Measurements from ENCODE around the gene RNF148. TPM values are rescaled to one million over a fixed set of nuclear protein-coding genes. Genes with fewer than 3 reads are reported as not detected.

Gene RNF148
- total RNA-seq = 1 to 10 TPM in 2 of 4 donors, under 1 TPM in 1, not detected in 1; 0.87 to 2.1 (median 1.5) TPM

- no peaks in the 10 kb centered on the region for H3K4me1 ChIP-seq
- WGBS, 2 donors = 73 to 81% methylated on average over 1 of the region's 1 CpG
- H3K4me3 ChIP-seq = no peak within 1 kb of the TSS
- no peaks in the 10 kb centered on the region for H3K36me3 ChIP-seq
- no peaks in the 10 kb centered on the region for H3K9me3 ChIP-seq
- no peak for TF ChIP-seq EP300 (IDR thresholded peaks at IDR 0.05)
- TF ChIP-seq CTCF (IDR thresholded peaks at IDR 0.05) = no peak
- no peak for TF ChIP-seq POLR2A (IDR thresholded peaks at IDR 0.05)
- H3K27me3 ChIP-seq = no peaks in the 10 kb centered on the region
- no peak for DNase-seq (ENCODE audit: low spot score in 2 of 2)
- no peak within 1 kb of the TSS for H3K27ac ChIP-seq
Measured at GRCh38 chr7:122702872-122703510, at the start of gene RNF148. Gene RNF148 (minus strand): TSS chr7:122702922. CDS start chr7:122702750, 172 bp downstream.

GRCh38 chr7:122750389-122750788 is 47.7 kb upstream of the RNF148 start:
- Histone ChIP-seq H3K4me1 (no peaks in the 10 kb centered on the region), H3K9me3 (no peaks in the 10 kb centered on the region), H3K27me3 (no peaks in the 10 kb centered on the region), H3K27ac (no peak overlapping the region), H3K36me3 (no peaks in the 10 kb centered on the region), H3K4me3 (no peak overlapping the region)
- 83 to 92% methylated on average over 2 of the region's 2 CpGs for WGBS, 2 donors
- DNase-seq (ENCODE audit: low spot score in 2 of 2) = no peak
- TF ChIP-seq EP300 (IDR thresholded peaks at IDR 0.05) (no peak), POLR2A (IDR thresholded peaks at IDR 0.05) (no peak), CTCF (IDR thresholded peaks at IDR 0.05) (no peak)

- no peak overlapping the region for H3K27ac ChIP-seq
- WGBS, 2 donors = 47 to 56% methylated on average over 2 of the region's 2 CpGs
- no peaks in the 10 kb centered on the region for H3K36me3 ChIP-seq
- TF ChIP-seq POLR2A (IDR thresholded peaks at IDR 0.05) (no peak), EP300 (IDR thresholded peaks at IDR 0.05) (no peak), CTCF (IDR thresholded peaks at IDR 0.05) (no peak)
- DNase-seq (ENCODE audit: low spot score in 2 of 2) = no peak
- no peaks in the 10 kb centered on the region for H3K4me1 ChIP-seq
- no peaks in the 10 kb centered on the region for H3K9me3 ChIP-seq
- no peak overlapping the region for H3K4me3 ChIP-seq
- H3K27me3 ChIP-seq = no peaks in the 10 kb centered on the region
Measured at GRCh38 chr7:122748195-122748594, 45.5 kb upstream of the RNF148 start.

GRCh38 chr7:122746948-122747347 is 44.2 kb upstream of the RNF148 start:
- Histone ChIP-seq H3K36me3 (no peaks in the 10 kb centered on the region), H3K27me3 (no peaks in the 10 kb centered on the region), H3K27ac (no peak overlapping the region), H3K9me3 (no peaks in the 10 kb centered on the region), H3K4me1 (no peaks in the 10 kb centered on the region), H3K4me3 (no peak overlapping the region)
- no peak for DNase-seq (ENCODE audit: low spot score in 2 of 2)
- TF ChIP-seq EP300 (IDR thresholded peaks at IDR 0.05) (no peak), POLR2A (IDR thresholded peaks at IDR 0.05) (no peak), CTCF (IDR thresholded peaks at IDR 0.05) (no peak)
- 50 to 51% methylated on average over 2 of the region's 2 CpGs for WGBS, 2 donors

GRCh38 chr7:122743211-122743610 is 40.5 kb upstream of the RNF148 start:
- H3K4me1 ChIP-seq = no peaks in the 10 kb centered on the region
- H3K9me3 ChIP-seq = no peaks in the 10 kb centered on the region
- H3K27ac ChIP-seq = no peak overlapping the region
- TF ChIP-seq POLR2A (IDR thresholded peaks at IDR 0.05) (no peak), EP300 (IDR thresholded peaks at IDR 0.05) (no peak), CTCF (IDR thresholded peaks at IDR 0.05) (no peak)
- H3K27me3 ChIP-seq = no peaks in the 10 kb centered on the region
- no peaks in the 10 kb centered on the region for H3K36me3 ChIP-seq
- no peak for DNase-seq (ENCODE audit: low spot score in 2 of 2)
- H3K4me3 ChIP-seq = no peak overlapping the region
